Measurements from ENCODE around the gene PRG3. TPM values are rescaled to one million over a fixed set of nuclear protein-coding genes. Genes with fewer than 3 reads are reported as not detected.

PRG3 gene
- total and polyA plus RNA-seq, 2 donors (not counting 1 experiment from before 2014, with no cell fraction given): not detected

DNA sequence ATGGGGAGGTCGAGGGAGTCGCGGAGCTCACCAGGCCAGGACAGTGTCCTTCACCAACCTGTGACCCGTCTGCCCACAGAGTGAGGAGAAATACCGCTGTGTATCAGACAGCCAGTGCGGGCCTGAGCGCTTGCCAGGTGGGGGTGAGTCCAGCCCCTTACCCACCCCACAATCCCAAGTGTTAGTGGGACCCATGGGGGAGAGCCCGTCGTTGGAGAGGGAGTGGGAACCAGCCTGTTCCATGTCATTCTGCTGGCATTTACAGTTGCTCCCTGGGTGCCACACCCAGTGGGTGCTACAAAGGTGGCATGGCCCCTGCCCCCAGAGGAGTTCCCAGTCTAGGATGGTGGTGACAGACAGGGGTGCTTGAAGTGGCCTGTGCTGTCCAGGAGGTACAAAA lies 33.6 kb downstream of the PRG3 start:
- Histone ChIP-seq H3K4me2 (replicated peaks; ENCODE audit: low read depth, low read length, poor library complexity, severe bottlenecking) (no peak overlapping the region), H3K27me3 (replicated peaks in 1 of 4; ENCODE audit: control extremely low read depth in 1 of 4, control insufficient read depth in 3 of 4, insufficient read depth in 4 of 4, low read length in 3 of 4) (peaks cover 0 to 6% (median 0%) of the 10 kb centered on the region in 4 experiments), H4K20me1 (ENCODE audit: control insufficient read depth, insufficient read depth, low read length, poor library complexity, severe bottlenecking) (no peaks in the 10 kb centered on the region), H3K9ac (ENCODE audit: low read length) (no peak overlapping the region), H3K36me3 (replicated peaks in 1 of 2; ENCODE audit: control extremely low read depth in 1 of 2, control insufficient read depth in 1 of 2, extremely low read depth in 1 of 2, insufficient read depth in 2 of 2, low read length in 1 of 2) (no peaks in the 10 kb centered on the region), H3K4me3 (ENCODE audit: control extremely low read depth in 1 of 5, extremely low read depth in 1 of 5, insufficient read depth in 1 of 5, low read depth in 2 of 5, low read length in 4 of 5) (no peak overlapping the region), H2AFZ (ENCODE audit: insufficient read depth, low read depth, low read length, poor library complexity, severe bottlenecking) (no peak overlapping the region), H3K4me1 (ENCODE audit: control insufficient read depth in 2 of 2, insufficient read depth in 2 of 2, low read length in 2 of 2) (peaks cover 0 to 6% of the 10 kb centered on the region in 2 donors), H3K27ac (ENCODE audit: low read length in 2 of 2) (no peak overlapping the region), H3K9me3 (ENCODE audit: control extremely low read depth in 1 of 3, control insufficient read depth in 2 of 3, insufficient read depth in 1 of 3, low read length in 2 of 3) (peaks cover 0 to 6% (median 0%) of the 10 kb centered on the region in 3 donors), H3K79me2 (ENCODE audit: control insufficient read depth, insufficient read depth, low read length) (no peaks in the 10 kb centered on the region)
- DNase-seq (no peak), ATAC-seq (ENCODE audit: low read depth) (no peak)
- intact Hi-C loops (cut with micrococcal nuclease): loop anchor here (5.0 kb wide), 2 partner anchors 455 to 1790 kb away; no protein-coding TSS in a partner anchor
- Mint-ChIP-seq H3K4me1 (peaks cover 6% of the 10 kb centered on the region), H3K4me3 (no peak overlapping the region), H3K27ac (no peak overlapping the region), H3K9me3 (ENCODE audit: insufficient read depth) (no peaks in the 10 kb centered on the region), H3K27me3 (peaks cover 10% of the 10 kb centered on the region)
- ChIA-PET POLR2A (interaction anchor here (0.5 kb wide), 1 partner anchor 310 kb away, joined by 3 read pairs; no protein-coding TSS in a partner anchor), CTCF (interaction anchor here (0.5 to 6.8 kb wide), 7 partner anchors 8 to 294 kb away, joined by 3 to 94 read pairs (median 4); partner anchors contain the start of gene SSRP1)
- TF ChIP-seq, protein P1, sequence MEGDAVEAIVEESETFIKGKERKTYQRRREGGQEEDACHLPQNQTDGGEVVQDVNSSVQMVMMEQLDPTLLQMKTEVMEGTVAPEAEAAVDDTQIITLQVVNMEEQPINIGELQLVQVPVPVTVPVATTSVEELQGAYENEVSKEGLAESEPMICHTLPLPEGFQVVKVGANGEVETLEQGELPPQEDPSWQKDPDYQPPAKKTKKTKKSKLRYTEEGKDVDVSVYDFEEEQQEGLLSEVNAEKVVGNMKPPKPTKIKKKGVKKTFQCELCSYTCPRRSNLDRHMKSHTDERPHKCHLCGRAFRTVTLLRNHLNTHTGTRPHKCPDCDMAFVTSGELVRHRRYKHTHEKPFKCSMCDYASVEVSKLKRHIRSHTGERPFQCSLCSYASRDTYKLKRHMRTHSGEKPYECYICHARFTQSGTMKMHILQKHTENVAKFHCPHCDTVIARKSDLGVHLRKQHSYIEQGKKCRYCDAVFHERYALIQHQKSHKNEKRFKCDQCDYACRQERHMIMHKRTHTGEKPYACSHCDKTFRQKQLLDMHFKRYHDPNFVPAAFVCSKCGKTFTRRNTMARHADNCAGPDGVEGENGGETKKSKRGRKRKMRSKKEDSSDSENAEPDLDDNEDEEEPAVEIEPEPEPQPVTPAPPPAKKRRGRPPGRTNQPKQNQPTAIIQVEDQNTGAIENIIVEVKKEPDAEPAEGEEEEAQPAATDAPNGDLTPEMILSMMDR (IDR thresholded peaks at IDR 0.05): no peak
- no peak for TF ChIP-seq EZH2 (IDR thresholded peaks at IDR 0.05; ENCODE audit: borderline replicate concordance, insufficient read depth, low read depth, low read length, poor library complexity, severe bottlenecking)
- 92% methylated on average over 4 of the region's 9 CpGs for WGBS (ENCODE audit: insufficient coverage)

GRCh38 chr11:57345555-57346211 lies 35.3 kb downstream of the PRG3 start:
- TF ChIP-seq EZH2 (IDR thresholded peaks at IDR 0.05; ENCODE audit: borderline replicate concordance, insufficient read depth, low read depth, low read length, poor library complexity, severe bottlenecking): no peak
- TF ChIP-seq, protein P1 (IDR thresholded peaks at IDR 0.05): peak; percentile 82
- WGBS (ENCODE audit: insufficient coverage): 32% methylated on average over 8 of the region's 11 CpGs
- H3K4me2 ChIP-seq (replicated peaks; ENCODE audit: low read depth, low read length, poor library complexity, severe bottlenecking): peak overlapping the region; percentile 5
- peaks cover 0 to 6% of the 10 kb centered on the region in 2 donors for H3K4me1 ChIP-seq (ENCODE audit: control insufficient read depth in 2 of 2, insufficient read depth in 2 of 2, low read length in 2 of 2)
- no peaks in the 10 kb centered on the region for H3K27me3 ChIP-seq (replicated peaks in 1 of 4; ENCODE audit: control extremely low read depth in 1 of 4, control insufficient read depth in 3 of 4, insufficient read depth in 4 of 4, low read length in 3 of 4)
- intact Hi-C loops (cut with micrococcal nuclease): loop anchor here (1.0 to 5.0 kb wide), 6 partner anchors 10 to 1792 kb away; partner anchors contain the start of gene SSRP1
- H2AFZ ChIP-seq (ENCODE audit: insufficient read depth, low read depth, low read length, poor library complexity, severe bottlenecking): peak overlapping the region; percentile 35
- peak; percentile 78 for DNase-seq
- no peaks in the 10 kb centered on the region for H4K20me1 ChIP-seq (ENCODE audit: control insufficient read depth, insufficient read depth, low read length, poor library complexity, severe bottlenecking)
- H3K9ac ChIP-seq (ENCODE audit: low read length): no peak overlapping the region
- H3K4me1 Mint-ChIP-seq: peaks cover 6% of the 10 kb centered on the region
- H3K36me3 ChIP-seq (replicated peaks in 1 of 2; ENCODE audit: control extremely low read depth in 1 of 2, control insufficient read depth in 1 of 2, extremely low read depth in 1 of 2, insufficient read depth in 2 of 2, low read length in 1 of 2): no peaks in the 10 kb centered on the region
- H3K4me3 Mint-ChIP-seq: no peak overlapping the region
- no peaks in the 10 kb centered on the region for H3K9me3 Mint-ChIP-seq (ENCODE audit: insufficient read depth)
- CTCF ChIA-PET: interaction anchor here (0.8 to 6.8 kb wide), 25 partner anchors 10 to 1223 kb away, joined by 3 to 94 read pairs (median 4); partner anchors contain the start of genes SSRP1 and TNKS1BP1
- H3K27ac ChIP-seq (ENCODE audit: low read length in 2 of 2): no peak overlapping the region
- H3K27me3 Mint-ChIP-seq: peaks cover 8% of the 10 kb centered on the region
- POLR2A ChIA-PET: interaction anchor here (0.5 to 0.7 kb wide), 2 partner anchors 11 to 296 kb away, joined by 3 read pairs; no protein-coding TSS in a partner anchor
- no peak overlapping the region for H3K4me3 ChIP-seq (ENCODE audit: control extremely low read depth in 1 of 5, extremely low read depth in 1 of 5, insufficient read depth in 1 of 5, low read depth in 2 of 5, low read length in 4 of 5)
- H3K79me2 ChIP-seq (ENCODE audit: control insufficient read depth, insufficient read depth, low read length): no peaks in the 10 kb centered on the region
- H3K9me3 ChIP-seq (ENCODE audit: control extremely low read depth in 1 of 3, control insufficient read depth in 2 of 3, insufficient read depth in 1 of 3, low read length in 2 of 3): no peaks in the 10 kb centered on the region
- H3K27ac Mint-ChIP-seq: no peak overlapping the region
- peak; percentile 82 for ATAC-seq (ENCODE audit: low read depth)

Measured in B cell (primary cell).